ENCODE results near the gene YWHAE.
A peak's percentile ranks its signal among the peaks of the same experiment; 100 is the strongest.
"Not testable (repeated sequence)": the region's sequence is repeated elsewhere in the genome, so short reads cannot be mapped to it uniquely, and the experiment has no call there.

Gene YWHAE

GRCh38 chr17:1399679-1400512 lies at the start of gene YWHAE:
Gene YWHAE (minus strand): TSS chr17:1400222. CDS start chr17:1400110, 112 bp downstream.
- DNase-seq = peak; percentile 99

DNA sequence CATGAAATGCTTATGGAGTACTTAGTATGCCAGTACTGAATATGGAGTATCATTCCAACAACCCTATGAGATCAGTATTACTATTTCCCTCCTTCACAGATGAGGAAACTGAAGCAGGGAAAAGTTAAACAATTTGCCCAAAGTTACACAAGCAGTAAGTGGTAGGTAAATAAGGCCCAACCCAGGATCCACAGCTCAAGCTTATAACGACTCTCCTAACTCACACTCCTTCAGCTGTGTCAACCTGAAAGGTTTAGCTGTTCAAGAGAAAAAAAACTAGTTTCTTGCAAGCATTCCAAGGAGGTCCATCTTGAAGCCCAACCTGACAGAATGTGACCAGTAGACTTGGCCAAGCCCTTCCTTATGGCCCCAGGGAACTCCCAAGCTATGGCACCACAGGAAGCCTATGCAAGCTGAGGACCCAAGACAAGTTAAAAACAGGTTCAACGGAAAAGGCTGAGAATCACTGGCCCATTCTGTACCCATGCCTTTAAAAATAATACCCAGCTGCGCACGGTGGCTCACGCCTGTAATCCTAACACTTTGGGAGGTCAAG lies 49.5 kb upstream of the YWHAE start:
- no peak for DNase-seq

DNA sequence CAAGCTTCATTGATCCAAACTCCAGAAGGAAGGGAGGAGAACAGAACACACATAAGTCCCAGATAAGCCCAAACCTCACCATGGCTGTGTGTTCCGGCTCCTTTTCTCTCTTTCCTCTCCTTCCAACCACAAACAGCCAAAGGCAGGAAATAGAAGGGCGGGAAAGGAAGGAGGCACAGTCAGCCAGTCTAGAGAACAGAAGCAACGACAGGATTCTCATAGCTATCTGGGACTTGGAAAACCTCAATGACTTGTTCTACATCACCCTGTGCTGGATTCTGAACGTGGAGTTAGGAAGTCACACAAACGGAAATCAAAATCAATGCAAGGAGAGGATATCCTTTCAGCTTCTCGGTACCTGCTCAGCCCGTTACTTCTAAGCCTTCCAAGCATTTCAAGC lies 47.0 kb upstream of the YWHAE start:
- no peak for DNase-seq

GRCh38 chr17:1446201-1446600 lies 46.2 kb upstream of the YWHAE start:
- no peak for DNase-seq

DNA sequence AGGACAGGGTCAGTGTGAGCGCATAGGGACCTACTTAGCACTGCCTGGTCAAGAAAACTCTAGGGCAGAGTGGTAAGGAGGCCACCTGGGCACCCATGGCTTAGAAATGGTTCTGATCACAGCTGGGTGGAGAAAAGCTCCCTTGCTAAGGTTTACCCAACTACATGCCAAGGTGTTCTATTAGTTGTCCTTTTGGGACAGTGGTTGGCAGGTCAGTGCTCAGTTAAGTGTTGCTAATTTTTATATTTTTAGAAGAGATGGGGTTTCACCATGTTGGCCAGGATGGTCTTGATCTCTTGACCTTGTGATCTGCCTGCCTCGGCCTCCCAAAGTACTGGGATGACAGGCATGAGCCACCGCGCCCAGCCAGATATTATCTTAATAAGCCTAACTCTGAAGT lies 45.7 kb upstream of the YWHAE start:
- DNase-seq = not testable (repeated sequence)

DNA sequence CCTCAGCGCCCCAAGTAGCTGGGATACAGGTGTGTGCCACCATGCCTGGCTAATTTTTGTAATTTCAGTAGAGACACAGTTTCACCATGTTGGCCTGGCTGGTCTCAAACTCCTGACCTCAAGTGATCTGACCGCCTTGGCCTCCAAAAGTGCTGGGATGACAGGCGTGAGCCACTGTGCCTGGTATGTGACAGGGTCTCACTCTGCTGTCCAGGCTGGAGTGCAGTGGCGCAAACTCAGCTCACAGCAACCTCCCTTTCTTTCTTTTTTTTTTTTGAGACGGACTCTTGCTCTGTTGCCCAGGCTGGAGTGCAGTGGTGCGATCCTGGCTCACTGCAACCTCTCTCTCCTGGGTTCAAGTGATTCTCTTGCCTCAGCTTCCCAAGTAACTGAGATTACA lies 42.7 kb upstream of the YWHAE start:
- DNase-seq = not testable (repeated sequence)

DNA sequence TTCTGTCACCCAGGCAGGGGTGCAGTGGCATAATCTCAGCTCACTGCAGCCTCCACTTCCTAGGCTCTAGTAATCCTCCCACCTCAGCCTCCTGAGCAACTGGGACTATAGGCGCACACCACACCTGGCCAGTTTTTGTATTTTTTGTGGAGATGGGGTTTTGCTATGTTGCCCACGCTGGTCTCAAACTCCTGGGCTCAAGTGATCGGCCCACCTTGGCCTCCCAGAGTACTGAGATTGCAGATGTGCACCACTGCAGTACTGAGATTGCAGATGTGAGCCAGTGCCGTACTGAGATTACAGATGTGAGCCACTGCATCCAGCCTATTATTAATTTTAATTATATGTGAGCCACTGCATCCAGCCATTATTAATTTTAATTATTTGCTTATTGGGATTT lies 42.2 kb upstream of the YWHAE start:
- DNase-seq = no peak

GRCh38 chr17:1440921-1441320 lies 40.9 kb upstream of the YWHAE start:
- DNase-seq = no peak

GRCh38 chr17:1438593-1439083 lies 38.6 kb upstream of the YWHAE start:
- no peak for DNase-seq

DNA sequence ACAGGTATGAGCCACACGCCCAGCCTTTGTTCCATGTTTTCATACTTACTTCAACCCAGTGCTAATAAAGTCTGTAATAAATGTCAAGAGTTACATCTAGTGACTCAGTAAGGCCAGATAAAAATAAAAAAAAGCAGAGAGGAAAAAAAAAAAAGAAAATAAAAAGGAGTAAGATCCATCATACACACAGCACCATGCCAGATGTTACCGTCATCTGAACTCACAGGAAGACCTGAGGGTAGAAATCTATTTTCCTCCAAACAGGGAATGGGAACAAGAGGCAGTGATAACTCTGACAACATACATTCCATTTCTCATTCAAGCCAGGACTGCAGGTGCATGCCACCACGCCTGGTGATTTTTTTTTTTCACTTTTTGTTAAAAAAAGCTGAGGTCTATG lies 35.3 kb upstream of the YWHAE start:
- no peak for DNase-seq

- no peak for DNase-seq
Observed at GRCh38 chr17:1434150-1434549, 34.1 kb upstream of the YWHAE start.

GRCh38 chr17:1431631-1432104 lies 31.6 kb upstream of the YWHAE start:
- no peak for DNase-seq

DNA sequence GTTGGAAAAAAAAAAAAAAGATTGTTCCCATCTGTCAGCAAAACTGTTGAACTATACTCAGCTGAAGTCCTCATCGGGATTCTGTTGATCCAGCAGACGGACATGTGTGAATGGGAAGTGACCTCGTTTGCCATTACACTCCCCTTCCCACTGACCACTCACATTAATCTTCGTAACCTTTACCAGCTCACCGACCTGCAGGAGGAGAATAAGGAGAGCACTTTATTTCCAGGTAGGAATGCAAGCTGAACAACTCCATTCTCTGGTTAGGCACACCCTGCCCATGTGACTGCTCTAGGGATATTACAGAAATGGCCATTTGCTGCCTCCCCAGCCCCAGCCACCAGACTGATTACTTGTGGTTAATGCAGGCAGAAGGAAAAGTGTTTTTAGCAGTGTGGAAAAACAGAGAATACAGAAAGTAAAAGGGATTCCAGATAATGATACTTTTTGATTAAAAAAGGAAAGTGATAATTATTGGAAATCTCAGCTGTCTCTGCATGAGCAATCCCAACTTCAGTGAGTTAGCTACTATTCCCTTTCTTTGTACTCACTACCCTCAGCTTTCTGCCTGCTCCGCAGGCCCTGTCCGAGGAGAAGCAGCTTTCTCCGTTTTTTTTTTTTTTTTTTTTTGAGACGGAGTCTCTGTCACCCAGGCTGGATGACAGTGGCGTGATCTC lies 23.6 kb upstream of the YWHAE start:
- DNase-seq = no peak

DNA sequence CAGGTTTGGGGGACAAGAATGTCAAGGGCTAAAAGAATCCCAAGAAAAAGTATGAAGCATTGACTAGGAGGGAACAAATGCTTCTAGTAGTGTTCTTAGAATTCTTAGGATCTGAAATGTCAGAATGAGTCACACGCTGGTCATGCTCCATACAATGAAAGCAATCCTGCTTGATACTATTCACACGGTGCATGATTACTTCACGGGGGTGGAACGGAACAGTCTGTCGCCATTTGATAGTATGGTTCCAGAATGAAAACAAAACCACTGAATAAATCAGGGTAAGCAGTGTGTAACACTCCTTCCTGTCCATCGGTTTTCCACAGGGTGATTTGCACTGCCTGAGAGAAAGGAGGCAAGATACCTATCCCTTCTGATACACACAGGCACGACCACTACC lies 22.9 kb upstream of the YWHAE start:
- DNase-seq = no peak

DNA sequence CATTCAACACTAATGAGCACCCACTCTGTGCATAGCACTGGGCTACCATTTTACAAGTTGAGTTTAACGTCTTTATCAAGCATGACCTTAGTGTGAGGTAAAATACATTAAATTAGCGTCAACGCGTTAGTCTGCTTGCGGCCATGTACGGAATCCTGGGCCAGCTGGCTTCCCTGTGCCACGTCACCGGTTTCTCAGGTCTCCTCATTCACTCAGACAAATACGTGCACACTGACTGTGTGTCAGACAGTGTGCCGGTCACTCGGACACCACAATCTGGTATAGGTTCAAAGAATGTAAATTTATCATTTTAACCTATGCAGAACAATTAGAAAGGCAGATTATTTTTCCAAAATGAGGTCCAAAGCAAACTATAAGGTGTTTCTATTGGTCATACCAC lies 21.4 kb upstream of the YWHAE start:
- no peak for DNase-seq

DNA sequence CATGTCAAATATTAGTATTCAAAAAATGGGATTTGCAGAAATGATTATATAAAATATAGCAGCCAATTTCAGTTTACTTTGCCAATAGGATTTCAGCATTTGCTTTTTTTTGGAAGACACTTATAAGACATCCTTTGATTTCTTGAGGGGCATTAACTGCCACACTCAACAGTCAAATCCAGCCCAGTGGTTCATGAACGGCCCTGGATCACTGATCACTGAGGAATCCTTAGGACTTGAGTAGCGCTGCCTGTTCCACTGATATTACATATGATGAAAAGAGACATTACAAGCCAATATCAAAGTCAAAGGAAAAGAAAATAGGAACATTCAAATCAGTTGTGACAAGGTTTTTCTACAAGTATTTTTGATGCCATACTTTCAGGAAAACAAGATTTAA lies 21.0 kb upstream of the YWHAE start:
- DNase-seq = no peak

DNA sequence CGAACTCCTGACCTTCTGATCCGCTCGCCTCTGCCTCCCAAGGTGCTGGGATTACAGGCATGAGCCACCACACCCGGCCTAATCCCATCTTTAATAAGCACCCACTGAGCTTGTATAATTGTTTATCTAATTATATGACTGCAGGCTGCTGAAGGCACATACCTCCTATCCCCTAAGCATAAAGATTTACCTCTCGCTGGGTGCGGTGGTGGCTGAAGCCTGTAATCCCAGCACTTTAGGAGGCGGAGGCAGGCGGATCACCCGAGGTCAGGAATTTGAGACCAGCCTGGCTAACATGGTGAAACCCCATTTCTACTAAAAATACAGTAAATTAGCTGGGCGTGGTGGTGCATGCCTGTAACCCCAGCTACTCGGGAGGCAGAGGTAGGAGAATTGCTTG lies 20.1 kb upstream of the YWHAE start:
- DNase-seq = no peak

DNA sequence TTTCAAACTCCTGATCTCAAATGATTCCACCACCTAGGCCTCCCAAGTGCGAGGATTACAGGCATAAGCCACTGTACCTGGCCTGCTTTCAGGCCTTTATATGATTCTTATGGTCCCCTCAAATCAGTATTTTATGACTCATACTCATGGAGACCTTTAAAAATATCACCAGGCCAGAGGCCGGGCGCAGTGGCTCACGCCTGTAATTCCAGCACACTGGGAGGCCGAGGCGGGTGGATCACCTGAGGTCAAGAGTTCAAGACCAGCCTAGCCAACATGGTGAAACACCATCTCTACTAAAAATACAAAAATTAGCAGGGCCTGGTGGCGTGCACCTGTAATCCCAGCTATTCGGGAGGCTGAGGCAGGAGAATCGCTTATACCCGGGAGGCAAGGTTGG lies 18.5 kb upstream of the YWHAE start:
- not testable (repeated sequence) for DNase-seq

GRCh38 chr17:1416414-1416813 lies 16.4 kb upstream of the YWHAE start:
- no peak for DNase-seq

DNA sequence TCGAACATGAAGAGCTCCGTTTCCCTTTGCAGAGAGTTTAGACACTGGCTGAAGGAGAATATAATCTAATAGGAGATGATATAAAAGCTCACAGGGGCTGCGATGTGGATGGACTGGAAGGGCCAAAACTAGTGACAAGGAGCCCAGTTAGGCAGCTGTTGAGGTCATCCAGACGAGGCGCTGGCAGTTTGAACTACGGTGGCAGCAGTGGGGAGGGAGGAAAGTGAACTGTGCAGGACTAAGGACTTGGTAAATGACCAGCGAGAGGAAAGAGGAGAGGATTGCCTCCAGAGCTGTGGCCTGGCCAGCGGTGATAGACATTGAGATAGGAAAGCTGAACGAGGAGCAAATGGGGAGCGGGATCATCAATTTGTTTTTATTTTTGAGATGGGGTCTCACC lies 14.6 kb upstream of the YWHAE start:
- DNase-seq = no peak

GRCh38 chr17:1414001-1414574 lies 14.1 kb upstream of the YWHAE start:
- no peak for DNase-seq

- DNase-seq = no peak
Observed at GRCh38 chr17:1413281-1413791, 13.3 kb upstream of the YWHAE start.
